Left ventricle myocardium inferior (tissue), 1 donor: ENCODE data around the gene AOAH. TPM values are rescaled to one million over a fixed set of nuclear protein-coding genes. Genes with fewer than 3 reads are reported as not detected.

ENCODE experiments used
- DNase-seq: peaks from one replicate; pipeline ENCODE4 v3.0.0-alpha.2; 2020
- H3K27ac ChIP-seq: fragments of 200-600 bp; replicated peaks from 2 replicates; pipeline ENCODE4 v1.8.0; 2021
- H3K27me3 ChIP-seq: fragments of 200-600 bp; 2 replicates; pipeline ENCODE4 v1.8.0; 2021; ENCODE audit warnings: low read depth
- H3K36me3 ChIP-seq: fragments of 200-600 bp; 2 replicates; pipeline ENCODE4 v1.8.0; 2021
- H3K4me1 ChIP-seq: fragments of 200-600 bp; 2 replicates; pipeline ENCODE4 v1.8.0; 2021
- H3K4me3 ChIP-seq: fragments of 200-600 bp; 2 replicates; pipeline ENCODE4 v1.8.0; 2021; ENCODE audit warnings: mild to moderate bottlenecking, moderate library complexity
- H3K9me3 ChIP-seq: fragments of 200-600 bp; replicated peaks from 2 replicates; pipeline ENCODE4 v1.8.0; 2021
- CTCF ChIP-seq: fragments of 200-600 bp; IDR thresholded peaks from 2 replicates; pipeline ENCODE4 v1.8.0; 2021; ENCODE audit warnings: antibody characterized with exemption, mild to moderate bottlenecking, borderline replicate concordance
- intact Hi-C: fragments of 100-400 bp; cut with micrococcal nuclease; formaldehyde crosslinking; loops from one replicate; pipeline ENCODE4 v1.11.0; 2022
- total RNA-seq: library from RNA; stranded (reverse); fragmentation: NEBNext Ultra II Directional; extraction: Animal tissue kit (Norgen Biotek cat#: 25700); gene quantifications from one replicate; pipeline ENCODE4 v1.2.1, GENCODE V29; 2021
- donor health status: DM: no; HTN: yes; CAD: no; lungs with severe emphysema.

The AOAH gene
- total RNA-seq, 1 donor from 2014 or later, result 1.9 TPM

- intact Hi-C loops, result no loop called here
- no peak overlapping the region for H3K27ac ChIP-seq
These were observed 32.3 kb downstream of the AOAH start for GRCh38 chr7:36691983-36692382.

GRCh38 chr7:36690514-36691187, 33.6 kb downstream of the AOAH start:
- Histone ChIP-seq H3K36me3 (no peaks in the 10 kb centered on the region), H3K4me1 (no peaks in the 10 kb centered on the region), H3K9me3 (no peaks in the 10 kb centered on the region), H3K27me3 (no peaks in the 10 kb centered on the region), H3K27ac (no peak overlapping the region), H3K4me3 (no peak overlapping the region)
- intact Hi-C loops, result no loop called here
- DNase-seq, result no peak
- TF ChIP-seq CTCF, result no peak

More at GRCh38 chr7:36691983-36692382, 32.3 kb downstream of the AOAH start:
- Histone ChIP-seq H3K4me3 (no peak overlapping the region), H3K36me3 (no peaks in the 10 kb centered on the region), H3K27me3 (no peaks in the 10 kb centered on the region), H3K4me1 (no peaks in the 10 kb centered on the region), H3K9me3 (no peaks in the 10 kb centered on the region)
- no peak for DNase-seq
- no peak for TF ChIP-seq CTCF

GRCh38 chr7:36690041-36690440, 34.3 kb downstream of the AOAH start:
- Histone ChIP-seq H3K9me3 (no peaks in the 10 kb centered on the region), H3K36me3 (no peaks in the 10 kb centered on the region), H3K4me3 (no peak overlapping the region), H3K27me3 (no peaks in the 10 kb centered on the region), H3K4me1 (no peaks in the 10 kb centered on the region), H3K27ac (no peak overlapping the region)
- DNase-seq, result no peak
- TF ChIP-seq CTCF, result no peak
- intact Hi-C loops, result no loop called here

- intact Hi-C loops, result no loop called here
- no peak for TF ChIP-seq CTCF
- Histone ChIP-seq H3K36me3 (no peaks in the 10 kb centered on the region), H3K4me1 (no peaks in the 10 kb centered on the region), H3K27ac (no peak overlapping the region), H3K27me3 (no peaks in the 10 kb centered on the region), H3K4me3 (no peak overlapping the region), H3K9me3 (no peaks in the 10 kb centered on the region)
- DNase-seq, result no peak
These were observed 37.8 kb downstream of the AOAH start for GRCh38 chr7:36686499-36686898.

GRCh38 chr7:36684954-36685353, 39.3 kb downstream of the AOAH start:
- Histone ChIP-seq H3K27ac (no peak overlapping the region), H3K4me1 (no peaks in the 10 kb centered on the region), H3K4me3 (no peak overlapping the region), H3K9me3 (no peaks in the 10 kb centered on the region), H3K27me3 (no peaks in the 10 kb centered on the region), H3K36me3 (no peaks in the 10 kb centered on the region)
- intact Hi-C loops, result no loop called here
- TF ChIP-seq CTCF, result no peak
- DNase-seq, result no peak
